HG02885 (cell line): ENCODE measurements around the gene NR2C2AP.
A peak's percentile ranks its signal among the peaks of the same experiment; 100 is the strongest.
"Not testable (repeated sequence)": the region's sequence is repeated elsewhere in the genome, so short reads cannot be mapped to it uniquely, and the experiment has no call there.

Experiments
- ATAC-seq: cut with Tn5 transposase; IDR thresholded peaks from one replicate; pipeline ENCODE4 v1.9.1; 2021; ENCODE audit warnings: mild to moderate bottlenecking; ENCODE audit not compliant: unreplicated experiment, poor library complexity

NR2C2AP gene

GRCh38 chr19:19203012-19203856 lies at the start of gene NR2C2AP:
NR2C2AP (minus strand) TSS chr19:19203414; CDS start chr19:19203060, 354 bp downstream.
- peak; percentile 79 for ATAC-seq

- ATAC-seq = no peak
Measured at GRCh38 chr19:19250196-19250801, 47.1 kb upstream of the NR2C2AP start.

- ATAC-seq = no peak
Measured at GRCh38 chr19:19240476-19240875, 37.3 kb upstream of the NR2C2AP start.

GRCh38 chr19:19239675-19240074 lies 36.5 kb upstream of the NR2C2AP start:
- no peak for ATAC-seq

- no peak for ATAC-seq
Measured at GRCh38 chr19:19238126-19238894, 35.1 kb upstream of the NR2C2AP start.

GRCh38 chr19:19236173-19236572 lies 33.0 kb upstream of the NR2C2AP start:
- no peak for ATAC-seq

- no peak for ATAC-seq
Measured at GRCh38 chr19:19234220-19234816, 31.1 kb upstream of the NR2C2AP start.

- no peak for ATAC-seq
Measured at GRCh38 chr19:19232261-19232721, 29.1 kb upstream of the NR2C2AP start.

- no peak for ATAC-seq
Measured at GRCh38 chr19:19230999-19231398, 27.8 kb upstream of the NR2C2AP start.

GRCh38 chr19:19229701-19230100 lies 26.5 kb upstream of the NR2C2AP start:
- ATAC-seq = no peak

- ATAC-seq = no peak
Measured at GRCh38 chr19:19227217-19227616, 24.0 kb upstream of the NR2C2AP start.

- ATAC-seq = no peak
Measured at GRCh38 chr19:19226663-19227062, 23.4 kb upstream of the NR2C2AP start.

GRCh38 chr19:19226204-19226603 lies 23.0 kb upstream of the NR2C2AP start:
- ATAC-seq = no peak

GRCh38 chr19:19224852-19225494 lies 21.8 kb upstream of the NR2C2AP start:
- peak; percentile 63 for ATAC-seq

- no peak for ATAC-seq
Measured at GRCh38 chr19:19224150-19224851, 21.1 kb upstream of the NR2C2AP start.

GRCh38 chr19:19223636-19224035 lies 20.4 kb upstream of the NR2C2AP start:
- no peak for ATAC-seq

GRCh38 chr19:19223060-19223459 lies 19.8 kb upstream of the NR2C2AP start:
- ATAC-seq = no peak

- not testable (repeated sequence) for ATAC-seq
Measured at GRCh38 chr19:19221000-19221399, 17.8 kb upstream of the NR2C2AP start.

GRCh38 chr19:19218911-19219310 lies 15.7 kb upstream of the NR2C2AP start:
- ATAC-seq = no peak
